HG02798 (cell line): ENCODE measurements around the gene COL6A3.

Experiments
- ATAC-seq: cut with Tn5 transposase; IDR thresholded peaks from one replicate; pipeline ENCODE4 v1.9.1; 2021; ENCODE audit warnings: mild to moderate bottlenecking; ENCODE audit not compliant: unreplicated experiment, poor library complexity

Gene COL6A3

GRCh38 chr2:237391140-237391539, 22.8 kb downstream of the COL6A3 start:
- ATAC-seq, result no peak

- no peak for ATAC-seq
Measured at GRCh38 chr2:237390235-237390634, 23.7 kb downstream of the COL6A3 start.

- no peak for ATAC-seq
Measured at GRCh38 chr2:237389831-237390230, 24.1 kb downstream of the COL6A3 start.

- no peak for ATAC-seq
Measured at GRCh38 chr2:237388036-237388435, 25.9 kb downstream of the COL6A3 start.

GRCh38 chr2:237384672-237385020, 29.3 kb downstream of the COL6A3 start:
- ATAC-seq, result no peak

- ATAC-seq, result no peak
Measured at GRCh38 chr2:237383991-237384671, 29.8 kb downstream of the COL6A3 start.

GRCh38 chr2:237380768-237381167, 33.2 kb downstream of the COL6A3 start:
- ATAC-seq, result no peak

GRCh38 chr2:237379636-237380035, 34.3 kb downstream of the COL6A3 start:
- ATAC-seq, result no peak

GRCh38 chr2:237378650-237379049, 35.3 kb downstream of the COL6A3 start:
- ATAC-seq, result no peak

GRCh38 chr2:237374284-237375060, 39.5 kb downstream of the COL6A3 start:
- no peak for ATAC-seq

GRCh38 chr2:237371856-237372255, 42.1 kb downstream of the COL6A3 start:
- no peak for ATAC-seq

- no peak for ATAC-seq
Measured at GRCh38 chr2:237365671-237366070, 48.3 kb downstream of the COL6A3 start.

- ATAC-seq, result no peak
Measured at GRCh38 chr2:237364655-237365054, 49.3 kb downstream of the COL6A3 start.

GRCh38 chr2:237361194-237362004, 52.6 kb downstream of the COL6A3 start:
- ATAC-seq, result no peak

- ATAC-seq, result no peak
Measured at GRCh38 chr2:237359894-237360780, 53.8 kb downstream of the COL6A3 start.

GRCh38 chr2:237359518-237359840, 54.5 kb downstream of the COL6A3 start:
- no peak for ATAC-seq

- ATAC-seq, result no peak
Measured at GRCh38 chr2:237358721-237359517, 55.0 kb downstream of the COL6A3 start.

GRCh38 chr2:237355701-237356100, 58.3 kb downstream of the COL6A3 start:
- no peak for ATAC-seq

- no peak for ATAC-seq
Measured at GRCh38 chr2:237354892-237355291, 59.1 kb downstream of the COL6A3 start.
